GM12801 (cell line): Measurements from ENCODE around the gene CARMIL1.

Experiments
- TF ChIP-seq, protein P1 (sequence below): IDR thresholded peaks from one replicate; pipeline ENCODE4 v1.5.1; 2011; ENCODE audit warnings: control low read depth; ENCODE audit not compliant: insufficient read length; ENCODE audit errors: extremely low read depth

Gene CARMIL1

DNA sequence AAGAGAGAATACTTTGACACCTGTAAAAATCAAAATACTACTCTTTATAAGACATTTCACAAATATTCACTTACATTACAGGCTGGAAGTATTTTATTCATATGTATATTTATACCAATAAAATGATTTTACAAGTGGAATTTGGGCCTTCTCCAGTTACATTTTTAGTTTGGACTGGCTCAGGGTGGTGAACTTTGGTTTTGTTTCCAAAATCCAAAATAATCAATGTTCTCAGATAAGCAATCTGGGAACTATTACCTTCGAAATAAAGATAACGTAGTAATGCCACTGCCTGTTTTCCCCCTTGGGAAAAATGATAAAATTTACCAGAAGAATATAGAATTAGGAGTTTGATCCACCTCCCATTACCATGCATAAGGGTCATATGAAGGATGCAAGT lies 341.2 kb downstream of the CARMIL1 start:
- TF ChIP-seq, protein P1, sequence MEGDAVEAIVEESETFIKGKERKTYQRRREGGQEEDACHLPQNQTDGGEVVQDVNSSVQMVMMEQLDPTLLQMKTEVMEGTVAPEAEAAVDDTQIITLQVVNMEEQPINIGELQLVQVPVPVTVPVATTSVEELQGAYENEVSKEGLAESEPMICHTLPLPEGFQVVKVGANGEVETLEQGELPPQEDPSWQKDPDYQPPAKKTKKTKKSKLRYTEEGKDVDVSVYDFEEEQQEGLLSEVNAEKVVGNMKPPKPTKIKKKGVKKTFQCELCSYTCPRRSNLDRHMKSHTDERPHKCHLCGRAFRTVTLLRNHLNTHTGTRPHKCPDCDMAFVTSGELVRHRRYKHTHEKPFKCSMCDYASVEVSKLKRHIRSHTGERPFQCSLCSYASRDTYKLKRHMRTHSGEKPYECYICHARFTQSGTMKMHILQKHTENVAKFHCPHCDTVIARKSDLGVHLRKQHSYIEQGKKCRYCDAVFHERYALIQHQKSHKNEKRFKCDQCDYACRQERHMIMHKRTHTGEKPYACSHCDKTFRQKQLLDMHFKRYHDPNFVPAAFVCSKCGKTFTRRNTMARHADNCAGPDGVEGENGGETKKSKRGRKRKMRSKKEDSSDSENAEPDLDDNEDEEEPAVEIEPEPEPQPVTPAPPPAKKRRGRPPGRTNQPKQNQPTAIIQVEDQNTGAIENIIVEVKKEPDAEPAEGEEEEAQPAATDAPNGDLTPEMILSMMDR = no peak

DNA sequence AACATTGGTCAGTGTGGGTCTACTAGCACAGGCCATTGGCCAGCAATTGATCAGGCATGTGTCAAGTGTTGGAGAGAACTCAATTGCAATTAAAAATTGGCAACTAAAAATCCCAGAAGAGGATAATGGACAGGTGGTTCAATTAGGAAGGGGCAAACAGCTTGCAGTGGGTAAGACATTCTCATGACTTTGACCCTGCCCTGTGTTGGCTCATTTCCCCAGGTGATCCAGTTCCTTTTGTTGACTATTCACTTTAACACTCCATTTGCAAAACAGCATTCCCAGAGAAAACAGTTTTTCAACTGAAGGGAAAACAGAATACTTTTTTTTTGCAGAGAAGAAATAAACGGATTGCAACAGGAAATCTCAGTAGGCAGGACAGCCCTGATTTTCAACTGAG lies 343.9 kb downstream of the CARMIL1 start:
- TF ChIP-seq, protein P1 = no peak

GRCh38 chr6:25623879-25624278 lies 344.7 kb downstream of the CARMIL1 start:
- TF ChIP-seq, protein P1 = no peak

DNA sequence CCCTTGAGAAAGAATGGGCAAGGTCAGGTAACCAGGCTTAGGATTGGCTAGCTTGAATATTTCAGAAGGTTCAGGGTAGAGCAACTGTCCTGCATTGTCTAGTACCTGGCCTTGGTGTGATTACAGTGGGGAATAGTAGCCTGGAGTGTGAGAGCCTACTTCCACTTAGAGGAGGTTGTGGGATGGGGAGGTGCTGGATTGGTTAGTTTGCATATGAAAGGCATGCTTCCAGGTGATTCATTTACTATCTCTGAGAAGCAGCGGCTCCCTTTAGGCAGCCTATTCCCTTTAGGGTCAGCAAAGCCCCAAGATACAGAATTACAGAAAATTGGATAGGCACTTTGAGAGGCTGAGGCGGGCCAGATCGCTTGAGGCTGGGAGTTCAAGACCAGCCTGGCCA lies 347.8 kb downstream of the CARMIL1 start:
- TF ChIP-seq, protein P1 = no peak

- TF ChIP-seq, protein P1 = no peak
These were observed 349.5 kb downstream of the CARMIL1 start for GRCh38 chr6:25628471-25629197.

GRCh38 chr6:25629198-25629576 lies 350.0 kb downstream of the CARMIL1 start:
- TF ChIP-seq, protein P1 = no peak

DNA sequence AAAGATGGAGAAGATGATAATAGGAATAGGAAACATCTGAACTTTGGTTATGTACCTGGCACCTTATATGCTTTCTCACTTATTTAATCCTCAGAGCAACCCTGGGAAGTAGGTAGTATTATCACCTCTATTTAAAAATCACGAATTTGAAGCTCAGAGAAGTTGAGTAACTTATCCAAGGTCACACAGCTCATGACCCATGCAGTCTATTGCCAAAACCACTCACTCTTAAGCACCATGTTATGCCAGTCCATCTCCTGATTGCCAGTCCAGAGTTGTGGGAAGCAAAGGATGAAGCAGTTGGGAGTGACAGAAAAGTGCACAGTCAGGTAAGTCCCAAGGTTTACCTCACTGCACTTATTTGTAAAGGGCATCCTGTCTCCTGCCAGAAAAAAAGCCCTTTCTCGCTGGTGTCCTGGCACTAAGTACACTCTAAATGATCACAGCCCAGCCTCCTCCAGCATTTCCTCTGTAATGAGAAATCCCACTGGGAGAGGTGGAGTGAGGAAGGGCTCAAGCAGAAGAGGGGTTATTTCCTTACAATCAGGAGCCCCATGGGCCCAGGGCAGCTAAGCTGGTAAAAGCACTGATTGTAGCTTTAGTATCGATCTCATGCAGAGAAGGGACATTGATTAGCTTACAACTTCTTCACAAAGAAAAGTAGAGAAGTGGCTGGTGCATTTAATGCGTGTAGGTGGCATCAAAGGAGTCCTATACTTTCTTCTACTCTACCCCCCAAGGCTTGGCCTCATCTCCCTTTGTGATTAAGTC lies 351.5 kb downstream of the CARMIL1 start:
- TF ChIP-seq, protein P1 = no peak
